ENCODE measurements around the gene GALR2. TPM values are rescaled to one million over a fixed set of nuclear protein-coding genes. Genes with fewer than 3 reads are reported as not detected.
A peak's percentile ranks its signal among the peaks of the same experiment; 100 is the strongest.

GALR2 gene
- total and polyA plus RNA-seq, 10 of the 15 experiments (the other 5 are each of a cell fraction or from before 2014, with no cell fraction given), result 0.06 to 1.2 (median 0.22) TPM; not detected in 5

DNA sequence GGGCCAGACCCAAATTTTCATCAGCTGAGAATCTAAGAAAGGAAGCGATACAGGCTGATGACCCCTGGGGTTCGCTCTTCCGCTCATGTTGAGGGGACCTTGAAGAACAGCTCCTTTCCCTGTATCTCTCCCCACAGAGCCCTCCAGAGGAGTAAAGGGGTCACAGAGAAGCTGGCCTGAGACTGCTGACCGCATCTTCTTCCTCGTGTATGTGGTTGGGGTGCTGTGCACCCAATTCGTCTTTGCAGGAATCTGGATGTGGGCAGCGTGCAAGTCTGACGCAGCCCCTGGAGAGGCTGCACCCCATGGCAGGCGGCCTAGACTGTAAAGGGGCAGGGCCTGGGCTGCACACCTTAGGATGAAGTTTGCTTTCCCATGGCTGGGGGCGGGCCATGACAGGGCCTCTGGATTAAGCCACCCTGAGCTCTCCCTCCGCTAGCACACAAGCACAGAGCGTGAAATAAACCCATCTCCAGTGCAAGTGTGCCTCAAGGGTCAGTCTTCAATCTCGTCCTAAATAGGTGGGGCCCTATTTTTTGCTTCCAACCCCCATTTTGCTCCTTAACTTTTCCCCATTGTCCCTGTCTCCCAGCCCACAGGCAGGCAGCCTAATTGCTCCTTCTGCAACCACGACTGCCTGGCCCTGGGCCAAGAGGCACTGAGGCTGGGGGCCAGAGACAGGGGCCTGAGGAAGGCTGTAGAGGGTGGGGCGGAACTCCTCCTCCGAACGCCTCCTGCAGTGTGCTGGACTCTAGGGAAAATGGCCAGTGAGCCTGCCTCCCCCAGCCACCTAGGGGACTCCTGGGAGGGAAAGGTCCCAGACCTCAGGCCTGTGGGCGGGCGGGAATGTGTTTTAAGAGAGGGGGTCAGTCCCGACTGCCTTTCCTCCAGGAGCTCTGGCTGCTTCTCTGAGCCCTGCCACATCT lies 8.0 kb downstream of the GALR2 start:
- Histone ChIP-seq H3K27me3 (replicated peaks in 1 of 2; ENCODE audit: control insufficient read depth in 2 of 2, insufficient read depth in 2 of 2, low read length in 1 of 2) (no peaks in the 10 kb centered on the region; a peak in 1 of 4 replicates), H3K27ac (ENCODE audit: control insufficient read depth, insufficient read depth) (no peak overlapping the region), H4K20me1 (ENCODE audit: control insufficient read depth, insufficient read depth) (no peaks in the 10 kb centered on the region), H3K9me3 (replicated peaks; ENCODE audit: control insufficient read depth, insufficient read depth, low read length) (no peaks in the 10 kb centered on the region), H3K36me3 (ENCODE audit: control insufficient read depth in 2 of 2, insufficient read depth in 2 of 2, low read length in 1 of 2) (peaks cover 5 to 13% of the 10 kb centered on the region in 2 experiments; a peak in 3 of 4 replicates), H3K4me2 (ENCODE audit: control insufficient read depth, insufficient read depth) (no peak overlapping the region), H3K4me3 (no peak overlapping the region), H2AFZ (ENCODE audit: control insufficient read depth, low read depth, low read length) (no peak overlapping the region), H3K9ac (ENCODE audit: control insufficient read depth, insufficient read depth, low read length) (no peak overlapping the region), H3K79me2 (ENCODE audit: control insufficient read depth, insufficient read depth, low read length) (no peaks in the 10 kb centered on the region), H3K4me1 (ENCODE audit: control insufficient read depth, insufficient read depth, low read length) (no peaks in the 10 kb centered on the region)
- in situ Hi-C loops (cut with MboI), result no loop called here
- SMC1A ChIA-PET (ENCODE audit: uncharacterized antibody, unreplicated experiment), result interaction anchor here (1.0 kb wide), 1 partner anchor 541 kb away, joined by 3 read pairs; no protein-coding TSS in a partner anchor
- 75% methylated on average over 20 of the region's 20 CpGs for WGBS (ENCODE audit: insufficient coverage, insufficient replicate concordance, low lambda C conversion rate, missing lambda C conversion rate)
- CTCF ChIA-PET, result interaction anchor here (0.7 kb wide), 1 partner anchor 70 kb away, joined by 3 read pairs; no protein-coding TSS in a partner anchor
- TF ChIP-seq MXI1 (IDR thresholded peaks at IDR 0.05; ENCODE audit: low read depth, low read length), result no peak
- TF ChIP-seq, protein P1, sequence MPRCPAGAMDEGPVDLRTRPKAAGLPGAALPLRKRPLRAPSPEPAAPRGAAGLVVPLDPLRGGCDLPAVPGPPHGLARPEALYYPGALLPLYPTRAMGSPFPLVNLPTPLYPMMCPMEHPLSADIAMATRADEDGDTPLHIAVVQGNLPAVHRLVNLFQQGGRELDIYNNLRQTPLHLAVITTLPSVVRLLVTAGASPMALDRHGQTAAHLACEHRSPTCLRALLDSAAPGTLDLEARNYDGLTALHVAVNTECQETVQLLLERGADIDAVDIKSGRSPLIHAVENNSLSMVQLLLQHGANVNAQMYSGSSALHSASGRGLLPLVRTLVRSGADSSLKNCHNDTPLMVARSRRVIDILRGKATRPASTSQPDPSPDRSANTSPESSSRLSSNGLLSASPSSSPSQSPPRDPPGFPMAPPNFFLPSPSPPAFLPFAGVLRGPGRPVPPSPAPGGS (IDR thresholded peaks at IDR 0.05; ENCODE audit: borderline replicate concordance, insufficient read depth, low read depth, low read length, poor library complexity, severe bottlenecking), result no peak
- no peak for TF ChIP-seq CREM (IDR thresholded peaks at IDR 0.05; ENCODE audit: low read depth)
- no peak for TF ChIP-seq RCOR1 (conservative IDR thresholded peaks at IDR 0.05; ENCODE audit: low read depth, low read length)
- TF ChIP-seq, protein P2, sequence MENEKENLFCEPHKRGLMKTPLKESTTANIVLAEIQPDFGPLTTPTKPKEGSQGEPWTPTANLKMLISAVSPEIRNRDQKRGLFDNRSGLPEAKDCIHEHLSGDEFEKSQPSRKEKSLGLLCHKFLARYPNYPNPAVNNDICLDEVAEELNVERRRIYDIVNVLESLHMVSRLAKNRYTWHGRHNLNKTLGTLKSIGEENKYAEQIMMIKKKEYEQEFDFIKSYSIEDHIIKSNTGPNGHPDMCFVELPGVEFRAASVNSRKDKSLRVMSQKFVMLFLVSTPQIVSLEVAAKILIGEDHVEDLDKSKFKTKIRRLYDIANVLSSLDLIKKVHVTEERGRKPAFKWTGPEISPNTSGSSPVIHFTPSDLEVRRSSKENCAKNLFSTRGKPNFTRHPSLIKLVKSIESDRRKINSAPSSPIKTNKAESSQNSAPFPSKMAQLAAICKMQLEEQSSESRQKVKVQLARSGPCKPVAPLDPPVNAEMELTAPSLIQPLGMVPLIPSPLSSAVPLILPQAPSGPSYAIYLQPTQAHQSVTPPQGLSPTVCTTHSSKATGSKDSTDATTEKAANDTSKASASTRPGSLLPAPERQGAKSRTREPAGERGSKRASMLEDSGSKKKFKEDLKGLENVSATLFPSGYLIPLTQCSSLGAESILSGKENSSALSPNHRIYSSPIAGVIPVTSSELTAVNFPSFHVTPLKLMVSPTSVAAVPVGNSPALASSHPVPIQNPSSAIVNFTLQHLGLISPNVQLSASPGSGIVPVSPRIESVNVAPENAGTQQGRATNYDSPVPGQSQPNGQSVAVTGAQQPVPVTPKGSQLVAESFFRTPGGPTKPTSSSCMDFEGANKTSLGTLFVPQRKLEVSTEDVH (IDR thresholded peaks at IDR 0.05; ENCODE audit: low read depth, partially characterized antibody), result no peak
- TF ChIP-seq YY1 (IDR thresholded peaks at IDR 0.05; ENCODE audit: low read depth, low read length), result no peak
- TF ChIP-seq, protein P3, sequence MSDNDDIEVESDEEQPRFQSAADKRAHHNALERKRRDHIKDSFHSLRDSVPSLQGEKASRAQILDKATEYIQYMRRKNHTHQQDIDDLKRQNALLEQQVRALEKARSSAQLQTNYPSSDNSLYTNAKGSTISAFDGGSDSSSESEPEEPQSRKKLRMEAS (IDR thresholded peaks at IDR 0.05; ENCODE audit: low read depth, low read length), result no peak
- no peak for TF ChIP-seq NFXL1 (IDR thresholded peaks at IDR 0.05; ENCODE audit: borderline replicate concordance)
- no peak for TF ChIP-seq WRNIP1 (IDR thresholded peaks at IDR 0.05; ENCODE audit: borderline replicate concordance, low read depth, low read length)
- TF ChIP-seq, protein P4, sequence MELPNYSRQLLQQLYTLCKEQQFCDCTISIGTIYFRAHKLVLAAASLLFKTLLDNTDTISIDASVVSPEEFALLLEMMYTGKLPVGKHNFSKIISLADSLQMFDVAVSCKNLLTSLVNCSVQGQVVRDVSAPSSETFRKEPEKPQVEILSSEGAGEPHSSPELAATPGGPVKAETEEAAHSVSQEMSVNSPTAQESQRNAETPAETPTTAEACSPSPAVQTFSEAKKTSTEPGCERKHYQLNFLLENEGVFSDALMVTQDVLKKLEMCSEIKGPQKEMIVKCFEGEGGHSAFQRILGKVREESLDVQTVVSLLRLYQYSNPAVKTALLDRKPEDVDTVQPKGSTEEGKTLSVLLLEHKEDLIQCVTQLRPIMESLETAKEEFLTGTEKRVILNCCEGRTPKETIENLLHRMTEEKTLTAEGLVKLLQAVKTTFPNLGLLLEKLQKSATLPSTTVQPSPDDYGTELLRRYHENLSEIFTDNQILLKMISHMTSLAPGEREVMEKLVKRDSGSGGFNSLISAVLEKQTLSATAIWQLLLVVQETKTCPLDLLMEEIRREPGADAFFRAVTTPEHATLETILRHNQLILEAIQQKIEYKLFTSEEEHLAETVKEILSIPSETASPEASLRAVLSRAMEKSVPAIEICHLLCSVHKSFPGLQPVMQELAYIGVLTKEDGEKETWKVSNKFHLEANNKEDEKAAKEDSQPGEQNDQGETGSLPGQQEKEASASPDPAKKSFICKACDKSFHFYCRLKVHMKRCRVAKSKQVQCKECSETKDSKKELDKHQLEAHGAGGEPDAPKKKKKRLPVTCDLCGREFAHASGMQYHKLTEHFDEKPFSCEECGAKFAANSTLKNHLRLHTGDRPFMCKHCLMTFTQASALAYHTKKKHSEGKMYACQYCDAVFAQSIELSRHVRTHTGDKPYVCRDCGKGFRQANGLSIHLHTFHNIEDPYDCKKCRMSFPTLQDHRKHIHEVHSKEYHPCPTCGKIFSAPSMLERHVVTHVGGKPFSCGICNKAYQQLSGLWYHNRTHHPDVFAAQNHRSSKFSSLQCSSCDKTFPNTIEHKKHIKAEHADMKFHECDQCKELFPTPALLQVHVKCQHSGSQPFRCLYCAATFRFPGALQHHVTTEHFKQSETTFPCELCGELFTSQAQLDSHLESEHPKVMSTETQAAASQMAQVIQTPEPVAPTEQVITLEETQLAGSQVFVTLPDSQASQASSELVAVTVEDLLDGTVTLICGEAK (IDR thresholded peaks at IDR 0.05; ENCODE audit: borderline replicate concordance), result no peak
- no peak for TF ChIP-seq ZBED1 (IDR thresholded peaks at IDR 0.05; ENCODE audit: borderline replicate concordance)
- FAIRE-seq, result no peak
- TSS peak; percentile 40 for BruUV-seq (replicated peaks)
- DNase-seq (ENCODE audit: low read depth, low spot score), result no peak
- no peak for ATAC-seq
- intact Hi-C loops (cut with micrococcal nuclease; ENCODE audit: unreplicated experiment), result no loop called here
- POLR2A ChIA-PET, result no interaction called here
- RAD21 ChIA-PET (ENCODE audit: unreplicated experiment), result no interaction called here

Measured in GM12878 (cell line).